GM06990 (cell line): Measurements from ENCODE around the gene MYH7.
A peak's percentile ranks its signal among the peaks of the same experiment; 100 is the strongest.
"Not testable (repeated sequence)": the region's sequence is repeated elsewhere in the genome, so short reads cannot be mapped to it uniquely, and the experiment has no call there.

Experiments
- DNase-seq: peaks from one replicate; pipeline ENCODE4 v3.0.0-alpha.2; 2011; ENCODE audit not compliant: insufficient read length; ENCODE audit errors: extremely low read depth
- H3K27me3 ChIP-seq: replicated peaks from 2 replicates; pipeline ENCODE4 v1.6.0; 2011; ENCODE audit warnings: low read length; ENCODE audit not compliant: control insufficient read depth, insufficient read depth
- H3K36me3 ChIP-seq: 2 replicates; pipeline ENCODE4 v1.5.1; 2011; ENCODE audit warnings: low read length; ENCODE audit not compliant: control insufficient read depth, insufficient read depth
- H3K4me3 ChIP-seq: replicated peaks from 2 replicates; pipeline ENCODE4 v1.5.1; 2011; ENCODE audit warnings: low read depth, mild to moderate bottlenecking, control low read depth, low read length
- TF ChIP-seq, protein P1 (sequence below): IDR thresholded peaks from 2 replicates; pipeline ENCODE4 v1.5.1; 2011; ENCODE audit warnings: low read length, control low read depth, mild to moderate bottlenecking, inconsistent platforms; ENCODE audit not compliant: insufficient read depth, poor library complexity, severe bottlenecking

The MYH7 gene

DNA sequence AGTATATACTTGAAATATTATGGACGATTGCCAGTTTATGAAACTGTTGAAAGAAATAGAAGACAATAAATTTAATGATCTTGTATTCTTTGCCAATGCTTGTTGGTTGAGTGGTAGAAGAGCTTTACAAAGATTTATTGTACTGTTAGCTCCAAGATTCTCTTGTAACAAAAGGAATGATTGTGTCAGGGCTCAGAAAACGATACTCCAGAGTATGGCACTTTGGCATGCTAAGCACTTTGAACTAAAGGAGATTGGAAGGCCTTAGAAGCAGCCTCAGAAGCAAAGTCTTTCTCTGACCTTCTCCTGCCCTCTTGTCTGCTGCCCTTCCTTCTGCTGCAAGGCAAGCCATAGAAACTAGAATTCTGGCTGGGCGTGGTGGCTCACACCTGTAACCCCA is 29.8 kb upstream of the MYH7 start:
- H3K4me3 ChIP-seq = no peak overlapping the region
- no peaks in the 10 kb centered on the region for H3K36me3 ChIP-seq
- DNase-seq = no peak
- TF ChIP-seq, protein P1, sequence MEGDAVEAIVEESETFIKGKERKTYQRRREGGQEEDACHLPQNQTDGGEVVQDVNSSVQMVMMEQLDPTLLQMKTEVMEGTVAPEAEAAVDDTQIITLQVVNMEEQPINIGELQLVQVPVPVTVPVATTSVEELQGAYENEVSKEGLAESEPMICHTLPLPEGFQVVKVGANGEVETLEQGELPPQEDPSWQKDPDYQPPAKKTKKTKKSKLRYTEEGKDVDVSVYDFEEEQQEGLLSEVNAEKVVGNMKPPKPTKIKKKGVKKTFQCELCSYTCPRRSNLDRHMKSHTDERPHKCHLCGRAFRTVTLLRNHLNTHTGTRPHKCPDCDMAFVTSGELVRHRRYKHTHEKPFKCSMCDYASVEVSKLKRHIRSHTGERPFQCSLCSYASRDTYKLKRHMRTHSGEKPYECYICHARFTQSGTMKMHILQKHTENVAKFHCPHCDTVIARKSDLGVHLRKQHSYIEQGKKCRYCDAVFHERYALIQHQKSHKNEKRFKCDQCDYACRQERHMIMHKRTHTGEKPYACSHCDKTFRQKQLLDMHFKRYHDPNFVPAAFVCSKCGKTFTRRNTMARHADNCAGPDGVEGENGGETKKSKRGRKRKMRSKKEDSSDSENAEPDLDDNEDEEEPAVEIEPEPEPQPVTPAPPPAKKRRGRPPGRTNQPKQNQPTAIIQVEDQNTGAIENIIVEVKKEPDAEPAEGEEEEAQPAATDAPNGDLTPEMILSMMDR = no peak
- no peaks in the 10 kb centered on the region for H3K27me3 ChIP-seq

DNA sequence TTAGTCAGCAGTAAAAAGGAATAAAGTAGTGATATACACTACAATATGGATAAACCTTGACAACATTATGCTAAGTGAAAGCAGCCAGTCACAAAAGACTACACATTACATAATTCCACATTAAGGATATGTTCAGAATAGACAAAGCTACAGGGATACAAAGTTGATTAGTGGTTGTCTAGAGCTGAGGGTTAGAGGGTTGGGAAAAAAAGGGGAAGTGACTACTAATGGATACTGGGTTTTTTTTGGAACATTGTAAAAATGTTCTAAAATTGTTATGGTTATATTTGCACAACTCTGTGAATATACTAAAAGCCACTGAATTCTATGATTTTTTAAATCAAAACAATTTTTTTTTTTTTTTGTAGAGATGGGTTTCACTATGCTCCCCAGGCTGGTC is 29.2 kb upstream of the MYH7 start:
- H3K4me3 ChIP-seq = no peak overlapping the region
- TF ChIP-seq, protein P1 = no peak
- no peak for DNase-seq

DNA sequence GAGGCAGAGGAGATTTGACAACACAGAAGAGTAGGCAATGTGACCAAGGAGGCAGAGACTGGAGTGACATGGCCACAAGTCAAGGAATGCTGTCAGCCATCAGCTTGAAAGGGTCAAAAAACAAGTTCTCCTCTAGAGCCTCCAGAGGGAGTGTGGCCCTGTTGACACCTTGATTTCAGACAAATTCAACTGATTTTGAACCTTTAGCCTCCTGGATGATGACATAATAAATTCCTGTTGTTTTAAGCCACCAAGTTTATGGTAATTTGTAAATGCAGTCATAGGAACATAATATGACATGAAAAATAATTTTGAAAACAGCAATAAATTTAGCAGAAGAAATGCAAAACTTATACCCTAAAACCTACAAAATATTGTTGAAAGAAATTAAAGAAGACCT is 25.5 kb upstream of the MYH7 start:
- Histone ChIP-seq H3K27me3 (no peaks in the 10 kb centered on the region), H3K36me3 (no peaks in the 10 kb centered on the region), H3K4me3 (no peak overlapping the region)
- no peak for DNase-seq
- TF ChIP-seq, protein P1 = no peak

More for the DNA sequence above, 29.2 kb upstream of the MYH7 start:
- Histone ChIP-seq H3K36me3 (no peaks in the 10 kb centered on the region), H3K27me3 (no peaks in the 10 kb centered on the region)

DNA sequence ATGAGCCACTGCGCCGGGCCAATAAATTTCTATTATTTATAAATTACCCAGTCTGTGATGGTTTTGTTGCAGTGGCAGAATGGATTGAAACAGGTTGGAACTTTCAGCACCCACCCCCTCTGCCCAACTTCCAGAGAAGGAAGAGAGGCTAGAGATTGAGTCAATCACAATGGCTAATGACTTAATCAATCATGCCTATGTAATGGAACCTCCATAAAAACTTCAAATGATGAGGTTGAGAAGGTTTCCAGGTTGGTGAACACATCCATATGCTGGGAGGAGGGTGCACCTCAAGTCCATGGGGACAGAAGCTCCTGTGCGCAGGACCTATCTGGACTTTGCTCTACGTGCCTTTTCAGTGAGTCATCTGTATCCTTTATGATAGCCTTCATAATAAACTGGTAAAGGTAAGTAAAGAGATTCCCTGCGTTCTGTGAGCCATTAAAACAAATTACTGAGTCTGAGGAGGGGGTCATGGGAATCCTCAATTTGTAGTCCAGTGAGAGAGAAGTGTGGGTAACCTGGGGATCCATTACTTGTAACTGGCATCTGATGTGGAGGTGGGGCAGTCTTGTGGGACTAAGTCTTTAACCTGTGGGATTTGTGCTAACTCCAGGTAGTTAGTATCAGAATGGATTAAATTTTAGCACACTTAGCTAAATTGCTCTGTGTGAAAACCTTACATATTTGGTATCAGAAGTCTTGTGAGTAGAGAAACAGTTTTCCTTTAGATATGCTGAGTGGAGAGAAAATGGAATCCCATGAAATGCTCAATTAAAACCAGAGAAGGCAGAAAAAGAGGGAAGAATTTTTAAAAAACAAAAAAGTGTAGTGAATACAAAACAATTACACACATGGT is 22.4 kb upstream of the MYH7 start:
- no peaks in the 10 kb centered on the region for H3K27me3 ChIP-seq
- TF ChIP-seq, protein P1 = no peak
- DNase-seq = no peak
- no peaks in the 10 kb centered on the region for H3K36me3 ChIP-seq
- H3K4me3 ChIP-seq = no peak overlapping the region

DNA sequence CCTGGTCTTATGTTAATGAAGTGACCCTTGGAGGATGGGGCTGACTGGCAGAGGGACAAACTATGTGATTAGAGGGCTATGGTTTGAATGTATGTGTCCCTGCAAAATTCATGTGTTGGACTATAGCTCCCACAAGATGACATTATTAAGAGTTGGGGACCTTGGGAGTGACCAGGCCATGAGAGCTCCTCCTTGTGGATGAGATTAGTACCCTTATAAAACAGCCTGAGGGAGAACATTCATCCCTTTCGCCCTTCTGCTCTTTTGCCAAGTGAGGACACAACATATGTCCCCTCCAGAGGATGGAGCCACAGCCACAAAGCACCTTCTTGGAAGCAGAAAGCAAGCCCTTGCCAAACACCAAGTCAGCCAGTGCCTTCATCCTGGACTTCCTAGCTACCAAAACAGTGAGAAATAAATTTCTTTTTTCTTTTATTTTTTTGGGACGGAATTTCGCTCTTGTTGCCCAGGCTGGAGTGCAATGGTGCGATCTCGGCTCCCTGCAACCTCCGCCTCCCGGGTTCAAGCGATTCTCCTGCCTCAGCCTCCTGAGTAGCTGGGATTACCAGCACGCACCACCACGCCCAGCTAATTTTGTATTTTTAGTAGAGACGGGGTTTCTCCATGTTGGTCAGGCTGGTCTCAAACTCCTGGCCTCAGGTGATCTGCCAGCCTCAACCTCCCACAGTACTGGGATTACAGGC is 21.6 kb upstream of the MYH7 start:
- not testable (repeated sequence) for H3K4me3 ChIP-seq, H3K36me3 ChIP-seq, H3K27me3 ChIP-seq, DNase-seq
- TF ChIP-seq, protein P1 = peak; percentile 38
